ENCODE data around the gene PKP1.

PKP1 gene

GRCh38 chr1:201259476-201260235, 23.6 kb upstream of the PKP1 start:
- intact Hi-C loops (cut with DNase I): no loop called here
- DNase-seq: peak in 2 of 42 donors; percentile 6 to 36

- intact Hi-C loops (cut with DNase I): no loop called here
- DNase-seq: peak in 1 of 42 donors; percentile 1
These were observed 23.1 kb upstream of the PKP1 start for GRCh38 chr1:201260236-201260590.

- intact Hi-C loops (cut with DNase I): no loop called here
- DNase-seq: peak in 1 of 42 donors; percentile 6
These were observed 22.5 kb upstream of the PKP1 start for GRCh38 chr1:201260648-201261311.

GRCh38 chr1:201261771-201262547, 21.3 kb upstream of the PKP1 start:
- peak in 2 of 42 donors; percentile 4 to 22 for DNase-seq
- intact Hi-C loops (cut with DNase I): no loop called here

GRCh38 chr1:201262963-201263608, 20.2 kb upstream of the PKP1 start:
- intact Hi-C loops (cut with DNase I): no loop called here
- peak in 2 of 42 donors; percentile 5 to 33 for DNase-seq

GRCh38 chr1:201264072-201264471, 19.2 kb upstream of the PKP1 start:
- peak in 1 of 42 donors; percentile 23 for DNase-seq
- intact Hi-C loops (cut with DNase I): no loop called here

- DNase-seq: peak in 3 of 42 donors; percentile 3 to 36 (median 8)
- intact Hi-C loops (cut with DNase I): no loop called here
These were observed 18.8 kb upstream of the PKP1 start for GRCh38 chr1:201264554-201264953.

GRCh38 chr1:201265756-201266155, 17.6 kb upstream of the PKP1 start:
- no peak for DNase-seq
- intact Hi-C loops (cut with DNase I): no loop called here

GRCh38 chr1:201266276-201266675, 17.0 kb upstream of the PKP1 start:
- intact Hi-C loops (cut with DNase I): no loop called here

GRCh38 chr1:201266774-201267173, 16.5 kb upstream of the PKP1 start:
- peak in 3 of 42 donors; percentile 5 to 28 (median 5) for DNase-seq
- intact Hi-C loops (cut with DNase I): no loop called here

More at GRCh38 chr1:201266276-201266675, 17.0 kb upstream of the PKP1 start:
- no peak for DNase-seq

- intact Hi-C loops (cut with DNase I): no loop called here
These were observed 15.7 kb upstream of the PKP1 start for GRCh38 chr1:201267481-201268229.

GRCh38 chr1:201268604-201269151, 14.6 kb upstream of the PKP1 start:
- DNase-seq: peak in 8 of 42 donors; percentile 2 to 27 (median 10)
- intact Hi-C loops (cut with DNase I): no loop called here

More at GRCh38 chr1:201267481-201268229, 15.7 kb upstream of the PKP1 start:
- DNase-seq: peak in 6 of 42 donors; percentile 1 to 21 (median 4)

- DNase-seq: peak in 1 of 42 donors; percentile 0
- intact Hi-C loops (cut with DNase I): no loop called here
These were observed 14.0 kb upstream of the PKP1 start for GRCh38 chr1:201269281-201269680.

GRCh38 chr1:201269900-201270410, 13.4 kb upstream of the PKP1 start:
- peak in 4 of 42 donors; percentile 0 to 31 (median 10) for DNase-seq
- intact Hi-C loops (cut with DNase I): no loop called here

- peak in 5 of 42 donors; percentile 1 to 34 (median 6) for DNase-seq
- intact Hi-C loops (cut with DNase I): no loop called here
These were observed 12.5 kb upstream of the PKP1 start for GRCh38 chr1:201270616-201271390.

GRCh38 chr1:201272799-201273198, 10.5 kb upstream of the PKP1 start:
- intact Hi-C loops (cut with DNase I): no loop called here
- DNase-seq: no peak

GRCh38 chr1:201274616-201275252, 8.6 kb upstream of the PKP1 start:
- no peak for DNase-seq
- intact Hi-C loops (cut with DNase I): no loop called here

Data from head of caudate nucleus (tissue), 42 donors.